HG03097 (cell line): ENCODE results near the gene HIVEP1.

Experiments used
- ATAC-seq: cut with Tn5 transposase; IDR thresholded peaks from one replicate; pipeline ENCODE4 v1.9.1; 2021; ENCODE audit not compliant: unreplicated experiment, low FRiP score

The HIVEP1 gene

GRCh38 chr6:12047304-12047703 is 35.2 kb downstream of the HIVEP1 start:
- no peak for ATAC-seq

GRCh38 chr6:12047792-12048432 is 35.8 kb downstream of the HIVEP1 start:
- ATAC-seq: no peak

GRCh38 chr6:12048609-12049008 is 36.5 kb downstream of the HIVEP1 start:
- ATAC-seq: no peak

GRCh38 chr6:12049165-12049564 is 37.1 kb downstream of the HIVEP1 start:
- ATAC-seq: peak; percentile 39

- peak; percentile 62 for ATAC-seq
These were observed 39.8 kb downstream of the HIVEP1 start for GRCh38 chr6:12051861-12052368.

GRCh38 chr6:12058172-12058961 is 46.3 kb downstream of the HIVEP1 start:
- no peak for ATAC-seq

GRCh38 chr6:12060780-12061609 is 48.9 kb downstream of the HIVEP1 start:
- peak; percentile 59 for ATAC-seq

GRCh38 chr6:12062605-12063004 is 50.5 kb downstream of the HIVEP1 start:
- no peak for ATAC-seq

GRCh38 chr6:12064131-12064530 is 52.0 kb downstream of the HIVEP1 start:
- no peak for ATAC-seq

GRCh38 chr6:12064538-12065071 is 52.5 kb downstream of the HIVEP1 start:
- no peak for ATAC-seq

GRCh38 chr6:12065321-12066140 is 53.4 kb downstream of the HIVEP1 start:
- no peak for ATAC-seq

GRCh38 chr6:12066297-12066696 is 54.2 kb downstream of the HIVEP1 start:
- no peak for ATAC-seq

GRCh38 chr6:12068899-12069557 is 56.9 kb downstream of the HIVEP1 start:
- no peak for ATAC-seq

GRCh38 chr6:12069891-12070529 is 57.9 kb downstream of the HIVEP1 start:
- ATAC-seq: no peak

- no peak for ATAC-seq
These were observed 59.0 kb downstream of the HIVEP1 start for GRCh38 chr6:12071064-12071615.

GRCh38 chr6:12075067-12075563 is 63.0 kb downstream of the HIVEP1 start:
- no peak for ATAC-seq

- no peak for ATAC-seq
These were observed 65.1 kb downstream of the HIVEP1 start for GRCh38 chr6:12077021-12077710.

GRCh38 chr6:12078014-12078413 is 65.9 kb downstream of the HIVEP1 start:
- no peak for ATAC-seq
